GOT3 (cell line): Measurements from ENCODE around the gene FAM210B.
"Not testable (repeated sequence)": the region's sequence is repeated elsewhere in the genome, so short reads cannot be mapped to it uniquely, and the experiment has no call there.

Experiments used
- DNase-seq: peaks from one replicate; lab custom pipeline; 2025; ENCODE audit warnings: mixed read lengths; lab: John Stamatoyannopoulos, UW

Gene FAM210B

DNA sequence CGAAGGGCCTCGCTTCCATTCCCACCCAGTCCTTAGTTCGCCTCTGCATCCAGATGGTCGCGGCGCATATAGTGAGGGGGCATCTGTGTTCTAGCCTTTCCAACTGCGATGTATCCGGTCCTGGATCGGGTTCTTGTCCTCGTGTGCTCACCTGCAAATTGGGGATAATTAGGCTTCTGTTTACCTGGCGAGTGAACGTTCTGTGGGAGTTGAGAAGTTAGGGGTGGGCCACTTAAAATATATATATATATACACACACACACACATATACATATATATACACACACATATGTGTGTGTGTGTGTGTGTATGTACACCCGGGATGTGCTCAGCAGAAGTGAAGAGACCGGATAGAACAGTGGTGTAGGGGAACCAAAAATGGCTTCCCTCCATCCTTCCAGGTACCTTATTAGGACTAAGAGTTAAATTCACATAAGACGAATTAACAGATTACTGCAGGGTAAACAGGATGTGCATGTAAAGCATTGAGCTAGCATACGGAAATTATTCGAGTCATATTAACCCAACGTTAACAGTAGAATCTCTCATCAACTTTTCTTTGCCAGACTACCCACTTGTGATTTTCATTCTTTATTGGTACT lies 34.2 kb downstream of the FAM210B start:
- DNase-seq = no peak

DNA sequence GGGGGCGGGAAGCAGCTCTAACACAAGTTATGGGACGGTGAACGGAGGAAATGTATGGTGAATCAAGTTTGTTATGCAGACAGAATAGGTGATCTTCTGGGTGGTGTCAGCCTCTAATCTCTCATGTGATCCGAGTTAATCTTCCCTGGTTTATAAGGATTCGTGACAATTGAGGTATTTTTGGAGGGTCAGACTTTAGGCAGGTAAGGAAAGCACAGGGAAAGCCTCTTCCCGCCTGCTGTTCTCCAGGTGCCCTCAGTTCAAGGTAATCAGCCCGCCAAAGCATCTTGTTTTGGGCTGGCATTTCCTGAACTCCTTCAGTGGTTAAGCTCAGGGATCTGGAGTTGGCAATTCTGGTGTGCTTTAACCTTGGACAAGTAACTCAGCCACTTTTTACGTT lies 34.9 kb downstream of the FAM210B start:
- DNase-seq = no peak

DNA sequence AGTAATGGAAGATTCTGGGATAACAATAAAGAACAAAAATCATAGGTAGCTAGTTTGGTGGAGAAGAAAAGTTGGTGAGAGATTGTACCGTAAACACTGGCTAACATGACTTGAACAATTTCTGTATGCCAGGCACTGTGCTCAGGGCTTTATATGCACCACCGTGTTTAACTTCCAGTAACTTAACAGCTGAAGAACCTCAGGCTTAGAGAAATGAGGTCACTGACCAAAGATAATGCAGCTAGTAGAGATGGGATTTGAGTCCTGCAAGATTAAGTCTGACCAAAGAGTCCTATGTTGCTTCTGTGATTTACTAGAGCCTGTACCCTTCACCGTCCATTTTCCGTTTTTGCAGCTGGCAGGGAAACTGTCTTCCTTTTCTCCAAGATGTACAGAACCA lies 36.4 kb downstream of the FAM210B start:
- DNase-seq = no peak

DNA sequence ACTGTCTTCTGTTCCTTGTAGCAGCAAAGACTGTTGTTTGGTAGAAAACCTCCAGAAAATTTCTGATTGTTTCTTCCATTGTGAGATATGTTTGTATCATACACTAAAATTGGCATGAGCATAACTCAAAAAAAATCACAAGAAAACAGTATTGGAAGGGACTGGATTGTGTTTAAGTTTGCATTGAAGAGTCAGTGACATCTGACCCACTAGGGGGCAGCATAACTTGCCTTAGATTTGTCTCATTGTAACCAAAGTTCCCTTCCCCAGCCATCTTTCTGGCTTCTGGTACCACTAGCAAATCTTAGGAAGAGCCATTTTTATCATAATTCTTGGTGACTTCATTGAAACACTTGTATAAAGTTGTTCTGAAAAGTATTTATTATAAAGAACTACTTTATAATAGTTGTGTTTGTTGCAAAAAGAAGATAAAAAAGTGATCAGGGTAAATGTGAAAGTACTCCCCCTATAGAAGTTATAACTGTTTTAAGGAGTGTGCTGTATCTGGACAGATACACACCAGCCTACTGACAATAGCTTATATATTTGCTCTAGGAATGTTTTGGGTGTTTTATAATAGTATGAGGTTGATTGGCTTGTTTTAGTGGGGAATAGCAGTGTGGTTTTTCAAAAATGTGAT lies 41.3 kb downstream of the FAM210B start:
- peak; percentile 5 for DNase-seq

DNA sequence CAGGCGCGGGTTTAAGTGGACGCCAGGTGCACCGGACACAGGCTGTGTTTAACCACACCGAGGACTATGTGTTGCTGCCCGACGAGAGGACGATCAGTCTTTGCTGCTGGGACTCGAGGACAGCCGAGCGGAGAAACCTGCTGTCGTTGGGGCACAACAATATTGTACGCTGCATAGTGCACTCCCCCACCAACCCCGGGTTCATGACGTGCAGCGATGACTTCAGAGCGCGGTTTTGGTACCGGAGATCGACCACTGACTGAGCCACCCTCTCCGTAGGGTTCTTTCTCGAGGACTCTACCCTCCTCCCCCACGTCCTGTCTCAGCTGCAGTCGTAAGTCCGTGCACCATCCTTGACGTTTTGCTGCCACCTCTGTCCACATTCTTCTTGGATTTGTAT lies 44.7 kb downstream of the FAM210B start:
- DNase-seq = no peak

DNA sequence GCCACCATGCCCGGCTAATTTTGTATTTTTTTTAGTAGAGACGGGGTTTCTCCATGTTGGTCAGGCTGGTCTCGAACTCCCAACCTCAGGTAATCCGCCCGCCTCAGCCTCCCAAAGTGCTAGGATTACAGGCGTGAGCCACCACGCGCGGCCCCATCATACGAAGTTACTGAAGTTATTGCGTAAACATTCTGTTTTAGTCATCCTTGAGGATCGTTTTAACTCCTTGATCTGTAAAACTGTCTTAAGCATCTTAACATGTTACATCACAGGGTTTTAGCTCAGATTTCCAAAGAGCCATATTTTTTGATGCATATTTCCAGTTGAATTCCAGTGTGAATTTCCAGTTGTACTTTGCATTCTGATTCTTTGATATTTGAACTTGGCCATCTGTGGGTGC lies 46.6 kb downstream of the FAM210B start:
- not testable (repeated sequence) for DNase-seq

DNA sequence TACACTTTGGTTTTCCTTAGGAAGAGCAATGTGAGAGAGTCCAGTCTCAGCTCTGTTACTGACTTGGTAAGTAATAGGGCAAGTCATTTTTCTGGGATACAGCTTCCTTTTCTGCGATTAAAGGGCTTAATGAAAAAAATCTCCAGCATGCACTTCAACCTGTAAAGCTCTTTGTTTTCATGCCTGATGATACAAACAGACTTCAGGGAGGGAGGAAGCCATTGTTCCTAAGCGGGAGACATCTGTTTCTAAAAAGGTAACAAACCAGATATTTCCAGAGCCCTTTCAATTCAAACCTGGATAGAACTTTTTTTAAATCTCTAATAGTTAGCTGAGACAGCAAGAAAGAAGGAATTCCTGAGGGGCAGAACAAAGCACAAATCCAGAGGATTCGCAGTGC lies 48.1 kb downstream of the FAM210B start:
- DNase-seq = no peak

DNA sequence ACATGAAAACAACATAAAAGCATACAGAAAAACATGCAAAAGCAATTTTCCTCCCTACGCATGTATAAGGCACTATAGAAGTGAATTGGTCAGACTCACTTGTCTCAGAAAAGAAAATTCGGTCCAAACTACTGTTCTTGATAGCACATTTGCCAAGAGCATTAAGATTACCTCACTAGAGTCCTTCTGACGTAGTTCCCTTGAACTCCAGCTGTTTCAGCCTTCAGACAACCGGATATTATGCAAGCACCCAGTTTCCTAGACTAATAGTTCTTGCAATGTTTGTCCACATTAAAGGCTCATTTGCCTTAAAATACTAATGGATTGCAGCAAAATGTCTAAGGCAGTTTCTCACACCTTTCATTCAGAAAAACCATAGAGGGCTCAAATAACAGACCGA lies 50.7 kb downstream of the FAM210B start:
- DNase-seq = no peak

DNA sequence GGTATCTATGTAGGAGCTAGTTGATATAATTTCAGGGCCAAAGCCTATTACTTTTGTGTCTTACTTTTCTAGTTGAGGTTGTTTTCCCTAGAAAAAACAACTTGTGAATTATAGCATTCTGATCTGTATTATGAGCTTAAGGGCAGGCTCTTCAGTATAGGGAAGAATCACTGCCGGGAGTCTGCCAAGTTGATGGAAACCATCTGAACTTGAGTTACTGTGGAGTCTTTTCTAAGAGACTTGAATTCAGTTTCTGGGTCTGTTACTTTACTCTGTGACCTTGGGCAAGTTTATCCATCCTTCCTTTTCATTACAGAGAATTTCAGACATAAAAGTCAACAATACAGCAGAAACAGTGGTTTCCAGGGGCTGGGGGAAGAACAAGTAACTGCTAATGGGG lies 51.2 kb downstream of the FAM210B start:
- no peak for DNase-seq

DNA sequence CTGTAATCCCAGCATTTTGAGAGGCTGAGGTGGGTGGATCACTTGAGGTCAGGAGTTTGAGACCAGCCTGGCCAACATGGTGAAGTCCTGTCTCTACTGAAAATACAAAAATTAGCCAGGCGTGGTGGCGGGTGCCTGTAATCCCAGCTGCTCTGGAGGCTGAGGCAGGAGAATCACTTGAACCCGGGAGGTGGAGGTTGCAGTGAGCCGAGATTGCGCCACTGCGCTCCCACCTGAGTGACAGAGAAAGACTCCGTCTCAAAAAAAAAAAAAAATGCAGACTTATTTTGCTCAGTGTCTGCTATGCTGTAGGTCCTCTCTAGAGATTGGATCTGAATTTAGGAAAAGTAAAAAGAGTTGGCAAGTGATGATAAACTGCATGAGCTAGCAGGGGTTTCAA lies 52.5 kb downstream of the FAM210B start:
- DNase-seq = not testable (repeated sequence)

DNA sequence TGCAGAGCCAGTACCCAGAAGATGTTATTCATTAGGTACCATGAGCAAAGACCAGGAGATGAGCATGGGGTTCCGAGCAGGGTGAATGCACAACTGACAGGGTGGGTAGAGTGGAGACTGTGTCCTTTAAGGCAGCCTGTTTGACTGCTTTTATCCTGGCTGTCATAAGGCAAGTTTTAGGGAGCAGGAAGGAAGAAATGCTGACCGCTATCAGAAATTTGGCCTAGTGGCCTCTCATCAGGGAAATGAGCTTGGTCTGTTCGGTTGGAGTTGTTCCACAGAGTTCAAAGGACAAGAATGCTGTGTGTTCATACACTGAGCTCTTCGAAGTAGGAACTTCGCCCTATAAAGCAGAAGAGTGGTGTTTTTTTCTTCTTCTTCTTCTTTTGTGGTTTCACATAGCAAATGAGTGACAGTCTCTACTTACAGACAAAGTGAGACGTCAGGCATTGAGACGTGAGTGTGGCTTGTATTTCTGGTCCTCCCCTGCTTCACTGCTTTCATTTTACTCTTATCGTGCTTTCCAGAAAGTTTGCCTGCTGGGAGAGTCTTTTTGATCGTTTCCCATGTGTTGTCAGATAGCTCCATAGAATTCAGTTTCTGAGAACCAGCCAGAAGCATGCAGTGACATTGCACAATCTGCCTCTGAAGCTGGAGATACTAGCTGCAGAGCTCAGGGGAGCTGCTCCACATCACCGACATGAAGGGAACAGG lies 53.1 kb downstream of the FAM210B start, which contains the start of gene CASS4:
Gene CASS4, plus strand, starts transcription at position 502 of the 714 bp plus-strand sequence. Its CDS starts 199 bp downstream, at position 701.
- no peak for DNase-seq

DNA sequence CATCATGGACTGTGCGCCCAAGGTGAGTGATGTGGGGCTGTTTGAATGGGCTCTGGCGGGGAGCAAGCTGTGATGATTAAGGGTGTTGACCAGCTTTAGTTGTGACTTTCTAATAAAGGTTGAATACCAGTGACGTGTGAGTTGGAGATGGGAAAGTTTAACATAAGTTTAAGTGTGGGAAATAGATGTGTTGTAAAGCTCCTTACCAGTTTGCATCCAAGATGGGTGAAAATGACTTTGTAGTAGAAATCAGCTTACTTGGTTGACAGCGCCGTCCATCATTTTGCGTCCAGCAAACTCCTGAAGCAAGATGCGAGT lies 53.7 kb downstream of the FAM210B start:
- DNase-seq = no peak

DNA sequence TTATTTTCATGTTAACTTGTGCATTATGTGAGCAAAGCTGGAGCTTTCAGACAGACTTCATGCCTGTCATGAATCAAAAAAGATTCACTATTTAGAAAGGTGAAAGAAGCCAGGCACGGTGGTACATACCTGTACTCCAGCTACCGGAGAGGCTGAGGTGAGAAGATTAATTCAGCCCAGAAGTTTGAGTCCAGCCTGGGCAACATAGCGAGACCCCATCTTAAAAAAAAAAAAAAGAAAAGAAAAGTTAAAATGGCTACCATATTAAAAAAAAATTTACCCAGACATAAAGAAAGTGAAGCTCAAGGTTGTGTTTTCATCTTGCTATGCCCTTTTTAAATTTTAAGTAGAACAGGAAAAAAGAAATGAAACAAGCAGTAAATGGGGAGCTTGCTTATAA lies 54.2 kb downstream of the FAM210B start:
- no peak for DNase-seq

DNA sequence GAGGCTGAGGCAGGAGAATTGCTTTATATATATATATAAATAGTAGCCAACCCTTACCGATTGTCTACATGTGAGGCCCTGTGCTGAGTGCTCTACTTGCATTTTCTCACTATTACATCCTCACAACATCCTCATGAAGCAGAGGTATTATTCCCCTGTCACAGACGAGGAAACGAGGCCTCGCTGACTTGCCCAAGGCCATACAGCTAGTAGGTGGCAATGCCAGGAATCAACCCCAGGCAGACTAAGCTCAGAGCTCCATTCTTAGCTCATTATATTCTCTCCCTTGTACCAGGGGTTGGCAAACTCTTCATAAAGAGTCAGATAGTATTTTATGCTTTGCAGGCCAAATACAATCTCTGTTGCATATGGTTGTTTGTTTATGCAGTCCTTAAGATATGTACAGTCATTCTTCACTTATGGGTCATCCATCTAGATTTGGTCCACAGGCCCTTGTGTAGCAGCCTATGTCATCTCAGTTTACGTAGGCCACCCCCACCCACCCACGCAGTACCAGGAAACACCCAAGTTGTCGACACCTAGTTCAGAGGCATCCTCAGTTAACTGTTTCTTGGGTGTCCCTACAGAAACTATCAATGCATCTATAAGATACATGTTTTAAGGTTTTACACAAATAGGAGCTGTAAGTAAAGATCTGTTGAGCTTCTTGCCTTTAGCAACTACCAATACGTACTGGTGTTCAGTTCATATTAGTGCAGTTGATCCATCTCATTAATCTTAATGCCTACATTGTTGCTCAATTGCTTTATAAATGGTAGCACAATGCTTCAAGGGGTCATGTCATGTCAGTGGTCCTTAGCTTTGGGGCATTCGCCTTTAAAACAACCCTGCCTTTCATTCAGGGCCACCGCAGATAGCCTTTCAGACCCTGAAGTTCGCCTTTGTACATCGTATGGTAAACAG lies 56.3 kb downstream of the FAM210B start:
- DNase-seq = no peak

DNA sequence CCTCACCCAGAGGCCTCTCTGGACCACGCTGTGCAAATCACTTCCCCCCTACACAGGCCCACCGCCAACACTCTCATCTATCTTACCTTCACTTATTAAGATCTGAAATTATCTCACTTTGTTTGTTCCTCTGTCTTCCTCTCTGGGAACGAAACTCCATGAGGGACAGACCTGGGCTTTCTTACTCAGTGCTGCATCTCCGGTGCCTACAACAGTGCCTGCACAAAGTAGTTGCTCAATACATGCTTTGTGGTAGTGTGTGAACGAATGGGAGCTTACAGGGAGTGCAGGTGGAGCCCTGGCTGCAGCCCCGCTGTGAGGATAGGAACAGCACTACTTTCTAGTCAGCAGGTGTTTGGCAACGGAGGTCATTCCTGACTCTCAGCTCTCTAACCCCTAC lies 58.6 kb downstream of the FAM210B start:
- no peak for DNase-seq

DNA sequence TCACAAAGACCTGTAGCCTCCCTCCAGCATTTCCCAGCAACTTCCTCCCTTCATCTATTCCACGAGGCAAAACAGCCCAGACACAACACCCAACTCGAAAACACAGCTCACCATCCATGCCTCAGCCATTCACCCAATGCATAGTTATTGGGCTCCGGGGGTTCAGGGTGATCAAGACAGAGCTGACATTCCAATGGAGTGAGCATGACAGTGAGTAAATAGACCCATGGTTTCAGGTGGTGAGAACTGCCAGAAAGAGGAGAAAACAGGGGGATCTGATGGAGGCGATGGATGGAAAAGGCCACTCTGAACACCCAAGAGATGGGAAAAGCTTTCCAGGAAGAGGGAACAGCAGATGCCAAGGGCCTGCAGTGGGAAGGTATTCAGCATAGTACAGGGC lies 59.1 kb downstream of the FAM210B start:
- DNase-seq = no peak
